NB4 (cell line): ENCODE measurements around the gene FAM81A.

Experiments used
- DNase-seq: peaks from one replicate; pipeline ENCODE4 v3.0.0; 2010; ENCODE audit warnings: low read depth
- H3K4me3 ChIP-seq: one replicate; pipeline ENCODE4 v1.5.1; 2011; ENCODE audit warnings: mild to moderate bottlenecking, low read depth, low read length, moderate library complexity
- MYC ChIP-seq: IDR thresholded peaks from 2 replicates; pipeline ENCODE4 v1.6.1; 2011; ENCODE audit warnings: low read depth, low read length
- POLR2A ChIP-seq: IDR thresholded peaks from 2 replicates; pipeline ENCODE4 v1.6.1; 2011; ENCODE audit warnings: mild to moderate bottlenecking; ENCODE audit not compliant: insufficient read length; ENCODE audit errors: extremely low read depth
- TF ChIP-seq, protein P1 (sequence below): IDR thresholded peaks from one replicate; pipeline ENCODE4 v1.5.1; 2012; ENCODE audit warnings: low read depth, low read length
- TF ChIP-seq, protein P2 (sequence below): IDR thresholded peaks from 2 replicates; pipeline ENCODE4 v1.6.1; 2011; ENCODE audit warnings: low read depth, low read length

FAM81A gene

DNA sequence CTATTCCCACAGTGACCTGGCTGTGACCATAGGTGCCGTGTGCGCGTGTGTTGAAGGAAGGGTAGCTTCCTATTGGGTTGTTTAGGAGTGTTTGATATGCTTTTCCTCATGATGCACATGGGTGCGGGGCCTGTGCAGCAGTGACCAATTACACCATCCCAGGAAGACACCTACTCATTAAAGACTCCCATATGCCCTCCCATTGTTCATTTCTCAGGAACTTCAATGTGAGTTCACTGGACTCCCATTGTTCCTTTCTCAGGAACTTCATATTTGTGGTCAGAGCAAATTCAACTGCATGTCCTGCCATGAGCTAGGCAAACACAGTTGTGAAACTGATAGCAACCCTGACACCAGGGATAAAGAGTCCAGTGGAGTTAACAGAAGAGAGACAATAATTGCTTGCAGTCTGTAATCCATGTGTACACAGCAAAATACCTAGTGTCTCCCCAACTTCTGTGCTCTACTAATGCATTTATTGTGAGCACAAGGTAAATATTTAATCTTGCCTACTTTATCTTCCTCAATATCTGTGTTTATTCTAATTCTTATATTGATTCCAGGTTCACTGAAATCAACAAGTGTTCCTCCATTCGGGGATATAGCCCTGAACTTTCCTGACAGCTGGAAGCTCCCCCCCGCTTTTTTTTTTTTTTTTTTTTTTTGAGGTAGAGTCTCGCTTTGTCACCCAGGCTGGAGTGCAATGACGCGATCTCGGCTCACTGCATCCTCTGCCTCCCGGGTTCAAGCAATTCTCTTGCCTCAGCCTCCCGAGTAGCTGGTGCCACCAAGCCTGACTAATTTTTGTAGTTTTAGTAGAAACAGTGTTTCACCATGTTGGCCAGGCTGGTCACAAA lies 116.1 kb downstream of the FAM81A start:
- no peak overlapping the region for H3K4me3 ChIP-seq
- TF ChIP-seq, protein P1, sequence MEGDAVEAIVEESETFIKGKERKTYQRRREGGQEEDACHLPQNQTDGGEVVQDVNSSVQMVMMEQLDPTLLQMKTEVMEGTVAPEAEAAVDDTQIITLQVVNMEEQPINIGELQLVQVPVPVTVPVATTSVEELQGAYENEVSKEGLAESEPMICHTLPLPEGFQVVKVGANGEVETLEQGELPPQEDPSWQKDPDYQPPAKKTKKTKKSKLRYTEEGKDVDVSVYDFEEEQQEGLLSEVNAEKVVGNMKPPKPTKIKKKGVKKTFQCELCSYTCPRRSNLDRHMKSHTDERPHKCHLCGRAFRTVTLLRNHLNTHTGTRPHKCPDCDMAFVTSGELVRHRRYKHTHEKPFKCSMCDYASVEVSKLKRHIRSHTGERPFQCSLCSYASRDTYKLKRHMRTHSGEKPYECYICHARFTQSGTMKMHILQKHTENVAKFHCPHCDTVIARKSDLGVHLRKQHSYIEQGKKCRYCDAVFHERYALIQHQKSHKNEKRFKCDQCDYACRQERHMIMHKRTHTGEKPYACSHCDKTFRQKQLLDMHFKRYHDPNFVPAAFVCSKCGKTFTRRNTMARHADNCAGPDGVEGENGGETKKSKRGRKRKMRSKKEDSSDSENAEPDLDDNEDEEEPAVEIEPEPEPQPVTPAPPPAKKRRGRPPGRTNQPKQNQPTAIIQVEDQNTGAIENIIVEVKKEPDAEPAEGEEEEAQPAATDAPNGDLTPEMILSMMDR: no peak
- TF ChIP-seq MYC (no peak), POLR2A (no peak)
- TF ChIP-seq, protein P2, sequence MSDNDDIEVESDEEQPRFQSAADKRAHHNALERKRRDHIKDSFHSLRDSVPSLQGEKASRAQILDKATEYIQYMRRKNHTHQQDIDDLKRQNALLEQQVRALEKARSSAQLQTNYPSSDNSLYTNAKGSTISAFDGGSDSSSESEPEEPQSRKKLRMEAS: no peak
- DNase-seq: no peak

DNA sequence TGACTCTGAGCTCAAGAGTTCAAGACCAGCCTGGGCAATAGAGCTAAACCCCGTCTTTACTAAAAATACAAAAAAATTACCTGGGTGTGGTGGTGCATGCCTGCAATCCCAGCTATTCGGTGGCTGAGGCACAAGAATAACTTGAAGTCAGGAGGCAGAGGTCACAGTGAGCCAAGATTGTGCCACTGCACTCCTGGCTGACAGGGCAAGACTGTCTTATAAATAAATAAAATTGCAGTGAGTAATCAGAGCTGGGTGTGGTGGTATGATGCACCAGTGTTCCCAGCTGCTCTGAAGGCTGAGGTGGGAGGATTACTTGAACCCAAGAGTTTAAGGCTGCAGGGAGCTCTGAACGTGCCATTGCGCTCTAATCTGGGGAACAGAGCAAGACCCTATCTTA lies 117.7 kb downstream of the FAM81A start:
- no peak for DNase-seq
- TF ChIP-seq, protein P2: no peak
- no peak for TF ChIP-seq MYC
- TF ChIP-seq, protein P1: no peak
- TF ChIP-seq POLR2A: no peak
- no peak overlapping the region for H3K4me3 ChIP-seq

DNA sequence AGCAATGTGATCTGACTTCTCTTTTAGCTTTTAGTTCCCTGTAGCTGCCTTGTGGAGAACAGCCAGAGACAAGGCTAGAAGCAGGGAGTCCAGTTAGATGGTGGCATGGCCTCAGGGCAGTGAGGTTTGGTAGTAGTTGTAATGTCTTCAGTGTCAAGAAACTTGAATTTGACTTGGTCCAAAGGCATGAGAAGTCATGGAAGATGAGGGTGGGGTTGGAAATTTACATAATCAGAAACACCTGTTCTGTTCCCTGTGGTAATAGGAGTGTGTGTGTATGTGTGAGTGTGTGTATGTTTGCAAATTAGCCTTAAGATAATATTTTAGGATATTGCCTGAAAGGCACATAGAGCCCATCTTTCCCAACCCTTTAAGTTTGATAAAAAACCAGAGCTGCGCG lies 118.4 kb downstream of the FAM81A start:
- TF ChIP-seq, protein P1: no peak
- TF ChIP-seq, protein P2: no peak
- TF ChIP-seq MYC: no peak
- no peak for TF ChIP-seq POLR2A
- no peak overlapping the region for H3K4me3 ChIP-seq
- DNase-seq: no peak

DNA sequence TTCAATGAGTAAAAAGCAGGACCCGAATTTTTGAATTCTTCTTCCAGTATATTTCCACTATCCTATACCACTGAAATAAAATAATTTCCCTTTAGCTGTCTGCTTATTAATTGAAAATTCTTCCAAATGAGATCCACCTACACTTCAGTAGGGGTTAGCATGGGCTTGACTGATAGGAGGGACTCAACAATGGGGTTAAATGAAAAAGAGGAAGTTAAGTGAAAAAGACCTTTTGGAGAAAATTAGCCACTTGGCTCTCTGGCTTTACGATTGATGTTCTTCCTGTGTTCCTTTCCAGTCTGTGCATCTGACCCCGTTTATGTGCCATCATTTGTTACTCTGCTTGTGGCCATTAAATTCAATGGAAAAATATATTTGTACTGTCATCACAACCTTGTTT lies 119.6 kb downstream of the FAM81A start:
- H3K4me3 ChIP-seq: no peak overlapping the region
- TF ChIP-seq MYC (no peak), POLR2A (no peak)
- TF ChIP-seq, protein P2: no peak
- TF ChIP-seq, protein P1: no peak
- DNase-seq: peak; percentile 43

DNA sequence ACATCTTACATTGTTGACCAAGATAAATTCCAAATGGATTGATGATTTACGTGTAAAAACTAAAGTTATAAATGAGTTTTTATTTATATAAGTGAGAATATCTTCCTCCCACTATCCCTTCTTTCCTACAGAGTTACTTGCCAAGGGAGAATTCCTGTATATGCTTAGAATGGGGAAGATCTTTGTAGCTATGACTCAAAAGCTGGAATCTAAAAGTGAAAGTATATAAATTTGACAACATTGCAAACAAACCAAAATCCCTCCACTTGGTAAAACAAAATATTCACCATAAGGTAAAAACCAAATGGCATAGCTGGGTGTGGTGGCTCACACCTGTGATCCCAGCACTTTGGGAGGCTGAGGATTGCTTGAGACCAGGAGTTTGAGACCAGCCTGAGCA lies 120.9 kb downstream of the FAM81A start:
- no peak overlapping the region for H3K4me3 ChIP-seq
- TF ChIP-seq, protein P2: no peak
- TF ChIP-seq, protein P1: no peak
- TF ChIP-seq POLR2A (no peak), MYC (no peak)

More for the DNA sequence above, 120.9 kb downstream of the FAM81A start:
- no peak for DNase-seq
